OCI-LY3 (cell line): Measurements from ENCODE around the gene GABRR3.

Experiments
- CTCF ChIP-seq: fragments of 200-600, 300-600 bp; sonication (generic); IDR thresholded peaks from 2 replicates; pipeline ENCODE4 v1.5.1; 2014; ENCODE audit warnings: antibody characterized with exemption, low read length, low read depth
- EZH2phosphoT487 ChIP-seq: fragments of 200-600 bp; shearing (Covaris generic); IDR thresholded peaks from 2 replicates; pipeline ENCODE4 v1.6.1; 2018; ENCODE audit warnings: antibody characterized with exemption, mixed run types, low read depth

DNA sequence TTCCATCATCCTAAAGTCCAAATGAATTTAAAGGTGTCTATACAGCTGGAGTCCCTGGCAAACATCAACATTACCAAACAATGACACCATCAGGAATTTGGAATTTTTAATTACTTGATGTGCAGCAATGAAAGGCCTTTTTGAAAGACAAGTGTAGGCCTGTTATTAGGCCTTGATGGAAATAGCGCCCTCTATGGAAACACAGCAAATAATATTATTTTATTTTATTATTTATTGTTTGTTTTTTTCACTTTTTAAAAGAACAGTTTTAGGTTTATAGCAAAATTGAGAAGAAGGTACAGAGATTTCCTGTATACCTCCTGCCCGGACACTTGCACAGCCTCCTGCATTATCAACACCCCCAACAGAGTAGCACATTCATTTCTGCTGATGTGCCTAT is 33.7 kb upstream of the GABRR3 start:
- TF ChIP-seq CTCF (peak; percentile 14; the same call in 1 of the 2 replicates), EZH2phosphoT487 (no peak)
